GM20000 (cell line): ENCODE data around the gene MYOG.

Source experiments
- DNase-seq: peaks from one replicate; pipeline ENCODE4 v3.0.0; 2012; ENCODE audit warnings: low spot score
- TF ChIP-seq, protein P1 (sequence below): IDR thresholded peaks from 2 replicates; pipeline ENCODE4 v1.5.1; 2012; ENCODE audit warnings: mild to moderate bottlenecking, control low read depth; ENCODE audit errors: extremely low read depth, missing control alignments

MYOG gene

DNA sequence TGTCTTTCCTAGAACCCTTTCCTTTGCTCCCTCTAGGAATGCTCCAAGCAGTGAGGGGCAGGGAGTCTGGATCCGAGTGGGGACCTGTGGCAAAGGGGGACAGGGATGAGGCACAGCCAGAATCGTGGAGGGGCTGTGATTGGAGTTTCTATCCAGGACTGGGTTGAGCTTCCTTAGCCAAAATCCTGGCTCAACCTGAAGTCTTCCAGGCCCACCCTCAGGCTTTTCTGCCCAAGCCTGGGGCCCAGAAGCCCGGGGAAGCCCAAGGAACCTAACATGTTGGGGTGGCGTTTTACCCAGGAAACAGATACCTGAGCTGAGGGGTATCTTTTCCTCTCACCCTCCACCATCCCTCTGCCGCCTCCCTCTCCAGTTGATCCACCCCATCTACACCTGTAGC, 5.4 kb downstream of the MYOG start:
- TF ChIP-seq, protein P1, sequence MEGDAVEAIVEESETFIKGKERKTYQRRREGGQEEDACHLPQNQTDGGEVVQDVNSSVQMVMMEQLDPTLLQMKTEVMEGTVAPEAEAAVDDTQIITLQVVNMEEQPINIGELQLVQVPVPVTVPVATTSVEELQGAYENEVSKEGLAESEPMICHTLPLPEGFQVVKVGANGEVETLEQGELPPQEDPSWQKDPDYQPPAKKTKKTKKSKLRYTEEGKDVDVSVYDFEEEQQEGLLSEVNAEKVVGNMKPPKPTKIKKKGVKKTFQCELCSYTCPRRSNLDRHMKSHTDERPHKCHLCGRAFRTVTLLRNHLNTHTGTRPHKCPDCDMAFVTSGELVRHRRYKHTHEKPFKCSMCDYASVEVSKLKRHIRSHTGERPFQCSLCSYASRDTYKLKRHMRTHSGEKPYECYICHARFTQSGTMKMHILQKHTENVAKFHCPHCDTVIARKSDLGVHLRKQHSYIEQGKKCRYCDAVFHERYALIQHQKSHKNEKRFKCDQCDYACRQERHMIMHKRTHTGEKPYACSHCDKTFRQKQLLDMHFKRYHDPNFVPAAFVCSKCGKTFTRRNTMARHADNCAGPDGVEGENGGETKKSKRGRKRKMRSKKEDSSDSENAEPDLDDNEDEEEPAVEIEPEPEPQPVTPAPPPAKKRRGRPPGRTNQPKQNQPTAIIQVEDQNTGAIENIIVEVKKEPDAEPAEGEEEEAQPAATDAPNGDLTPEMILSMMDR: no peak
- DNase-seq: no peak

DNA sequence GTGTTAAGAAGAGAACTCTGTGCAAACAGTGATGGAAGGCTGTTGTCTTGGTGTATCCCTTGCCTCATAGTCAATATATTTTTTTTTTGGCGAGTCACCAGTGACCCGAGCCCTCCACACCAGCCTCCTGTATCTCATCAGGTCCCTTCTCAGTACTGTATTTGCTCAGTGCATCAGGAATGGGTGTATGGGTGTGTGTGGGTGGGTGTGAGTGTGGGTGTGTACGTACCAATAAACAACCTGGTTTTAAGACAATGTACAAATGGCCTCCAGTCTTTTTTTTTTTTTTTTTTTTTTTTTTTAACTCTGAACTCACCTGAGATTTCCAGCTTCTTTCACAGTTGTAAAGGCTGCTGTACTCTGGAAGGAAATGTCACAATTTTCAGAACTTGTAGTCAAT, 7.3 kb downstream of the MYOG start:
- TF ChIP-seq, protein P1: no peak

DNA sequence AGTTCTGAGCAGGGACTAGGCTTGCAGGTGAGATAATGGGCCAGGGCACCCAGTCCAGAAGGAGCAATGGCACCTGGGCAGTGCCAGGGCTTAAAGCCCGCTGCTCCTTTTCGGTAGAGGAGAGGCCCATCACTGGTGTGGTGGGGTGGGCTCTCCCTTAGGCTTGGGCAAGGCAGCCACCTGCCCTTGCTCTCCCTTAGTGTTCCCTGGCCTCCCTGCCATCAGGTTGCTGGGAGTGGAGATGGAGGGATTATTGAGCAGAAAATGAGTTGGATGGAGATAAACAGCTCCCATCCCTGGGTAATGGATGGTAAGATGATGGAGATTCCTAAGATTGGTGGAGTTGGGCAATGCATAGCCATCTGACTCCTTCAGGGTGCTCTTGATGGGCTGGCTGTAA, 7.9 kb downstream of the MYOG start:
- TF ChIP-seq, protein P1: no peak
- DNase-seq: no peak

More for the DNA sequence above, 7.3 kb downstream of the MYOG start:
- no peak for DNase-seq

DNA sequence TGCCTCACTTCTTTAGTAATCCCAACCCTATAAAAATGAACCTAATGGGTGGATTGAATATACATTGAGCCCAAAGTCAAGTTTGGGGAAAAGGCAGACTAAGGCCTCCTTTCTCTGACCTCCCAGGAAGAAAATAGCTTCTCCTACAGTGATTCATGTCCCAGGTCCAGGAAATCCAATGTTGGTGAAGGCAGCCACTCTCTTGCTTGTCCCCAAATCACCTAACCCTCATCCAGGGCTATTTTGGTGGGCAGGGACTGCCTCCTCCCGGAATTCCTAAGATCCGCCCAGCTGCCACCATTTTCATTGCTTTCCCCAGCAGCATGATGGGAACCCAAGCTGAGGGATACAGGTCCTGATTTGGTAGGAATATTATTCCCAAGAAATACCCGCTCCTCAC, 8.4 kb downstream of the MYOG start:
- DNase-seq: no peak
- TF ChIP-seq, protein P1: no peak

DNA sequence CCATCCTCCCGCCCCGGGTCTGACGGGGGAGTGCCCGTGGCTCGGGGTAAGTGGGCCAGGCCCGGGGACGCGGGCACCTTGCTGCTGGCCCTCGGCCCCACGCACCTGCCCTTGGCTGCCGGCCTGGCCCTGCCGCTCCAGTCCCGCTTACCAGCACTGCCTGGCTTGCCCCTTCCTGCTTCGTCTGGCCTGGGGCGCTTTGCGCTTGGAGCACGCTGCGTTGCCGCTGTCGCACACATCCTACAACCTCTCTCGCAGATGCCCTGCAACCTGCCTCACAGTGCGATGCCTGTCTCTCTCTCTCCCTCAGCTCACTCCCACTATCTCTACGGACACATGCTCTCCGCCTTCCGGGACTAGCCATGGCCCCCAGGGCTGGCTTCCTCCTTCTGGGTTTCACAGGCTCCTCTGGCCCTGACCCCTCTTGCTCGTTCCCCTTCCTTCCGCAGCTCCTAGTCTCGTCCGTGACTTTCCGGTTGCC, 9.7 kb downstream of the MYOG start:
- TF ChIP-seq, protein P1: no peak
- no peak for DNase-seq

DNA sequence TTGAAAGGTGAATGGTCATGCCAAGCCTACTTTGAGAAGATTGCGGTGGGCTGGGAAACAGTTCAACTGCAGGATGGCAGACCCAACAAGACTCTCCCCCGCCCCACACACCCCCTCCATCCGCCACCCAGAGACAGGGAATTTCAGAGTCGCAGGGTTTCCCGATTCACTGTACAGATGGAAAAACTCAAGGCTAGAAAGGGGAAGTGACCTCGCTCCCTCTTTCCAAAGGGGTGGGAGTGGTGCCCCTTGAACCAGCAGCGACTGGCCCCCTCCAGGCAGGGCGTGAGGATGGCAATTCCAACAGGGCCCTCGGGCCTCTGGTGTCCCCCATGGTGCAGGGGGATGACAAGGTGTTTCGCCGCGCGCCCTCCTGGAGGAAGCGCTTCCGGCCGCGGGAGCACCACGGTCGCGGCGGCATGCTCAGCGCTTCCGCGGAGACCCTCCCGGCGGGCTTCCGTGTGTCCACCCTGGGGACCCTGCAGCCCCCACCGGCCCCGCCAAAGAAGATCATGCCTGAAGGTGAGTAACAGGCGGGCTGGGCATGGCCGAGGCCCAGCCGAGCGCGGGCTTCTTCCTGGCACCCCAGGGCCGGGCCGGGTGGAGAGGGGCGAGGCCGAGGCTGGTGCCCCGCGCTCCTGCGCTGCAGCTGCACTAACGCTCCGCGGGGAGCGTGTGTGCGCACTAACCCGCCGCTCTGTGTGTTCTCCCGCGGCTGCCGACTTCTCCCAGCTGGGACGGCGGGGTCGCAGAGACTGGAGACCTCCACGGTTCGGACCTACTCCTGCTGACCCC, 10.4 kb downstream of the MYOG start:
- TF ChIP-seq, protein P1: no peak
- DNase-seq: no peak

DNA sequence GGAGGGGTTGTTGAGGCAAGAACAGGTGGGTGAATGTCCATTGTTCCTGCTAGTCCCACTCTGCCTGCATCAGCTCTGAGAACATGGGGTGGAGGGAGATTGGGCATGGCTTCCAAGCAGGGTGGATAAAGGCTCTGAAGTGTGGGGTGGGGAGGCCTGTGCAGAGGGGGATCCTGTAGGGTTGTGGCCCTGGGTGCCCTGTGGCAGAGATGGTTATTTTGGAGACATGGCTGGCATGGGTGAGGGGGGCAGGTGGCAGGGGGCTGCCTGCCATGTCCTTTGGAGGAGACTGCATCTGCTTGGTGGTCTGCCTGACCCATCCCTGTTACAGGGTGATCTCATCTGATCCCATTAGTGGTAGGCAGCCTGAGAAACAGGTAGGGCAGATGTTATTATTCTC, 11.2 kb downstream of the MYOG start:
- DNase-seq: no peak
- TF ChIP-seq, protein P1: no peak
